ENCODE measurements around the gene GRIN1. TPM values are rescaled to one million over a fixed set of nuclear protein-coding genes. Genes with fewer than 3 reads are reported as not detected.

GRIN1 gene
- total and polyA plus RNA-seq, 2 of the 8 experiments (the other 6 are each of a cell fraction or from before 2014, with no cell fraction given), result 0.48 to 2.1 TPM

DNA sequence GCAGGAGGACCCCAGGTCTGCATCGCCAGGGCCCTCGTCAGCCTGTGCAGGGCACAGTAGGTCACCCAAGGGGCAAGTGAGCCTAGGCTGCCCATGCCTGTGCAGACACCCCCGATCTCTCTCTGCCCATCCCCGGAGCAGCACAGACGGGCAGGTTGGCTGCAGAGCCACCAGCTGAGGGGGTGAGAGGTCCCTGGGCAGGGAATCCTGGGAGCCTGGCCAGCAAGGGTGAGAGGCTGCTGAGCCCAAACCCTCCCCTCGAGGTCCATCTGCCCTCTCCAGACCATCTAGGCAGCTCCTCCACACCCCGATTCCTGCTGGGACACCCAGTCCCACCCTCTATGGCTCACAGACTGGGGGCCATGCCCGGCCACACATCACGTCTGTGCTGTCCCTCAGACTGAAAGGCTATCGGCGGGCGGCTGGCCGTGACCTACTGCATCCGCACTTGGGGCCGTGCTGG is 21.7 kb upstream of the GRIN1 start (continued):
- TF ChIP-seq, protein P1, sequence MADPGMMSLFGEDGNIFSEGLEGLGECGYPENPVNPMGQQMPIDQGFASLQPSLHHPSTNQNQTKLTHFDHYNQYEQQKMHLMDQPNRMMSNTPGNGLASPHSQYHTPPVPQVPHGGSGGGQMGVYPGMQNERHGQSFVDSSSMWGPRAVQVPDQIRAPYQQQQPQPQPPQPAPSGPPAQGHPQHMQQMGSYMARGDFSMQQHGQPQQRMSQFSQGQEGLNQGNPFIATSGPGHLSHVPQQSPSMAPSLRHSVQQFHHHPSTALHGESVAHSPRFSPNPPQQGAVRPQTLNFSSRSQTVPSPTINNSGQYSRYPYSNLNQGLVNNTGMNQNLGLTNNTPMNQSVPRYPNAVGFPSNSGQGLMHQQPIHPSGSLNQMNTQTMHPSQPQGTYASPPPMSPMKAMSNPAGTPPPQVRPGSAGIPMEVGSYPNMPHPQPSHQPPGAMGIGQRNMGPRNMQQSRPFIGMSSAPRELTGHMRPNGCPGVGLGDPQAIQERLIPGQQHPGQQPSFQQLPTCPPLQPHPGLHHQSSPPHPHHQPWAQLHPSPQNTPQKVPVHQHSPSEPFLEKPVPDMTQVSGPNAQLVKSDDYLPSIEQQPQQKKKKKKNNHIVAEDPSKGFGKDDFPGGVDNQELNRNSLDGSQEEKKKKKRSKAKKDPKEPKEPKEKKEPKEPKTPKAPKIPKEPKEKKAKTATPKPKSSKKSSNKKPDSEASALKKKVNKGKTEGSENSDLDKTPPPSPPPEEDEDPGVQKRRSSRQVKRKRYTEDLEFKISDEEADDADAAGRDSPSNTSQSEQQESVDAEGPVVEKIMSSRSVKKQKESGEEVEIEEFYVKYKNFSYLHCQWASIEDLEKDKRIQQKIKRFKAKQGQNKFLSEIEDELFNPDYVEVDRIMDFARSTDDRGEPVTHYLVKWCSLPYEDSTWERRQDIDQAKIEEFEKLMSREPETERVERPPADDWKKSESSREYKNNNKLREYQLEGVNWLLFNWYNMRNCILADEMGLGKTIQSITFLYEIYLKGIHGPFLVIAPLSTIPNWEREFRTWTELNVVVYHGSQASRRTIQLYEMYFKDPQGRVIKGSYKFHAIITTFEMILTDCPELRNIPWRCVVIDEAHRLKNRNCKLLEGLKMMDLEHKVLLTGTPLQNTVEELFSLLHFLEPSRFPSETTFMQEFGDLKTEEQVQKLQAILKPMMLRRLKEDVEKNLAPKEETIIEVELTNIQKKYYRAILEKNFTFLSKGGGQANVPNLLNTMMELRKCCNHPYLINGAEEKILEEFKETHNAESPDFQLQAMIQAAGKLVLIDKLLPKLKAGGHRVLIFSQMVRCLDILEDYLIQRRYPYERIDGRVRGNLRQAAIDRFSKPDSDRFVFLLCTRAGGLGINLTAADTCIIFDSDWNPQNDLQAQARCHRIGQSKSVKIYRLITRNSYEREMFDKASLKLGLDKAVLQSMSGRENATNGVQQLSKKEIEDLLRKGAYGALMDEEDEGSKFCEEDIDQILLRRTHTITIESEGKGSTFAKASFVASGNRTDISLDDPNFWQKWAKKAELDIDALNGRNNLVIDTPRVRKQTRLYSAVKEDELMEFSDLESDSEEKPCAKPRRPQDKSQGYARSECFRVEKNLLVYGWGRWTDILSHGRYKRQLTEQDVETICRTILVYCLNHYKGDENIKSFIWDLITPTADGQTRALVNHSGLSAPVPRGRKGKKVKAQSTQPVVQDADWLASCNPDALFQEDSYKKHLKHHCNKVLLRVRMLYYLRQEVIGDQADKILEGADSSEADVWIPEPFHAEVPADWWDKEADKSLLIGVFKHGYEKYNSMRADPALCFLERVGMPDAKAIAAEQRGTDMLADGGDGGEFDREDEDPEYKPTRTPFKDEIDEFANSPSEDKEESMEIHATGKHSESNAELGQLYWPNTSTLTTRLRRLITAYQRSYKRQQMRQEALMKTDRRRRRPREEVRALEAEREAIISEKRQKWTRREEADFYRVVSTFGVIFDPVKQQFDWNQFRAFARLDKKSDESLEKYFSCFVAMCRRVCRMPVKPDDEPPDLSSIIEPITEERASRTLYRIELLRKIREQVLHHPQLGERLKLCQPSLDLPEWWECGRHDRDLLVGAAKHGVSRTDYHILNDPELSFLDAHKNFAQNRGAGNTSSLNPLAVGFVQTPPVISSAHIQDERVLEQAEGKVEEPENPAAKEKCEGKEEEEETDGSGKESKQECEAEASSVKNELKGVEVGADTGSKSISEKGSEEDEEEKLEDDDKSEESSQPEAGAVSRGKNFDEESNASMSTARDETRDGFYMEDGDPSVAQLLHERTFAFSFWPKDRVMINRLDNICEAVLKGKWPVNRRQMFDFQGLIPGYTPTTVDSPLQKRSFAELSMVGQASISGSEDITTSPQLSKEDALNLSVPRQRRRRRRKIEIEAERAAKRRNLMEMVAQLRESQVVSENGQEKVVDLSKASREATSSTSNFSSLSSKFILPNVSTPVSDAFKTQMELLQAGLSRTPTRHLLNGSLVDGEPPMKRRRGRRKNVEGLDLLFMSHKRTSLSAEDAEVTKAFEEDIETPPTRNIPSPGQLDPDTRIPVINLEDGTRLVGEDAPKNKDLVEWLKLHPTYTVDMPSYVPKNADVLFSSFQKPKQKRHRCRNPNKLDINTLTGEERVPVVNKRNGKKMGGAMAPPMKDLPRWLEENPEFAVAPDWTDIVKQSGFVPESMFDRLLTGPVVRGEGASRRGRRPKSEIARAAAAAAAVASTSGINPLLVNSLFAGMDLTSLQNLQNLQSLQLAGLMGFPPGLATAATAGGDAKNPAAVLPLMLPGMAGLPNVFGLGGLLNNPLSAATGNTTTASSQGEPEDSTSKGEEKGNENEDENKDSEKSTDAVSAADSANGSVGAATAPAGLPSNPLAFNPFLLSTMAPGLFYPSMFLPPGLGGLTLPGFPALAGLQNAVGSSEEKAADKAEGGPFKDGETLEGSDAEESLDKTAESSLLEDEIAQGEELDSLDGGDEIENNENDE (IDR thresholded peaks at IDR 0.05; ENCODE audit: insufficient replicate concordance, low read length), result no peak
- TF ChIP-seq RNF2 (IDR thresholded peaks at IDR 0.05; ENCODE audit: borderline replicate concordance, low read depth, low read length, missing control alignments, poor library complexity, severe bottlenecking) (no peak), HDAC2 (IDR thresholded peaks at IDR 0.05; ENCODE audit: borderline replicate concordance in 1 of 2, low read depth in 2 of 2, low read length in 2 of 2) (no peak)

Measured in H1 (cell line).